A673 (cell line): Measurements from ENCODE around the gene GRIN2D.

Experiments
- EZH2 ChIP-seq: fragments of 200-600 bp; sonication (generic); IDR thresholded peaks from 2 replicates; pipeline ENCODE4 v1.6.1; 2017; ENCODE audit warnings: borderline replicate concordance, low read depth, mild to moderate bottlenecking, mixed read lengths, antibody characterized with exemption, low read length; ENCODE audit not compliant: poor library complexity, severe bottlenecking
- TF ChIP-seq, protein P1 (sequence below): fragments of 300-800, 200-600 bp; sonication (generic); conservative IDR thresholded peaks from 2 replicates; pipeline ENCODE4 v1.5.1; 2017; ENCODE audit warnings: low read depth, mild to moderate bottlenecking, antibody characterized with exemption, low read length, moderate library complexity, mixed read lengths

GRCh38 chr19:48381178-48381950 is 12.1 kb upstream of the GRIN2D start:
- TF ChIP-seq, protein P1, sequence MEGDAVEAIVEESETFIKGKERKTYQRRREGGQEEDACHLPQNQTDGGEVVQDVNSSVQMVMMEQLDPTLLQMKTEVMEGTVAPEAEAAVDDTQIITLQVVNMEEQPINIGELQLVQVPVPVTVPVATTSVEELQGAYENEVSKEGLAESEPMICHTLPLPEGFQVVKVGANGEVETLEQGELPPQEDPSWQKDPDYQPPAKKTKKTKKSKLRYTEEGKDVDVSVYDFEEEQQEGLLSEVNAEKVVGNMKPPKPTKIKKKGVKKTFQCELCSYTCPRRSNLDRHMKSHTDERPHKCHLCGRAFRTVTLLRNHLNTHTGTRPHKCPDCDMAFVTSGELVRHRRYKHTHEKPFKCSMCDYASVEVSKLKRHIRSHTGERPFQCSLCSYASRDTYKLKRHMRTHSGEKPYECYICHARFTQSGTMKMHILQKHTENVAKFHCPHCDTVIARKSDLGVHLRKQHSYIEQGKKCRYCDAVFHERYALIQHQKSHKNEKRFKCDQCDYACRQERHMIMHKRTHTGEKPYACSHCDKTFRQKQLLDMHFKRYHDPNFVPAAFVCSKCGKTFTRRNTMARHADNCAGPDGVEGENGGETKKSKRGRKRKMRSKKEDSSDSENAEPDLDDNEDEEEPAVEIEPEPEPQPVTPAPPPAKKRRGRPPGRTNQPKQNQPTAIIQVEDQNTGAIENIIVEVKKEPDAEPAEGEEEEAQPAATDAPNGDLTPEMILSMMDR: no peak
- TF ChIP-seq EZH2: no peak
